NB4 (cell line): ENCODE results near the gene C1QTNF9.

ENCODE experiments used
- MYC ChIP-seq: IDR thresholded peaks from 2 replicates; pipeline ENCODE4 v1.6.1; 2011; ENCODE audit warnings: low read depth, low read length
- POLR2A ChIP-seq: IDR thresholded peaks from 2 replicates; pipeline ENCODE4 v1.6.1; 2011; ENCODE audit warnings: mild to moderate bottlenecking; ENCODE audit not compliant: insufficient read length; ENCODE audit errors: extremely low read depth
- TF ChIP-seq, protein P1 (sequence below): IDR thresholded peaks from one replicate; pipeline ENCODE4 v1.5.1; 2012; ENCODE audit warnings: low read depth, low read length

- TF ChIP-seq, protein P1, sequence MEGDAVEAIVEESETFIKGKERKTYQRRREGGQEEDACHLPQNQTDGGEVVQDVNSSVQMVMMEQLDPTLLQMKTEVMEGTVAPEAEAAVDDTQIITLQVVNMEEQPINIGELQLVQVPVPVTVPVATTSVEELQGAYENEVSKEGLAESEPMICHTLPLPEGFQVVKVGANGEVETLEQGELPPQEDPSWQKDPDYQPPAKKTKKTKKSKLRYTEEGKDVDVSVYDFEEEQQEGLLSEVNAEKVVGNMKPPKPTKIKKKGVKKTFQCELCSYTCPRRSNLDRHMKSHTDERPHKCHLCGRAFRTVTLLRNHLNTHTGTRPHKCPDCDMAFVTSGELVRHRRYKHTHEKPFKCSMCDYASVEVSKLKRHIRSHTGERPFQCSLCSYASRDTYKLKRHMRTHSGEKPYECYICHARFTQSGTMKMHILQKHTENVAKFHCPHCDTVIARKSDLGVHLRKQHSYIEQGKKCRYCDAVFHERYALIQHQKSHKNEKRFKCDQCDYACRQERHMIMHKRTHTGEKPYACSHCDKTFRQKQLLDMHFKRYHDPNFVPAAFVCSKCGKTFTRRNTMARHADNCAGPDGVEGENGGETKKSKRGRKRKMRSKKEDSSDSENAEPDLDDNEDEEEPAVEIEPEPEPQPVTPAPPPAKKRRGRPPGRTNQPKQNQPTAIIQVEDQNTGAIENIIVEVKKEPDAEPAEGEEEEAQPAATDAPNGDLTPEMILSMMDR = no peak
- no peak for TF ChIP-seq POLR2A
- no peak for TF ChIP-seq MYC
These were observed 826 bp upstream of the C1QTNF9 start for GRCh38 chr13:24308488-24309020.
